A549 treated with CORT108297 at 1 μM for 4 hours (cell line): Measurements from ENCODE around the gene DDX19B. TPM values are rescaled to one million over a fixed set of nuclear protein-coding genes. Genes with fewer than 3 reads are reported as not detected.

Experiments
- total RNA-seq: library from RNA; stranded (reverse); fragments of 200-300 nt; extraction: Qiagen RNA extraction; gene quantifications from 5 replicates; pipeline ENCODE4 v1.2.3, GENCODE V29; 2022

DDX19B gene
- total RNA-seq, result 28.0 to 33.6 TPM (median 29.5 TPM) in 5 replicates

DNA sequence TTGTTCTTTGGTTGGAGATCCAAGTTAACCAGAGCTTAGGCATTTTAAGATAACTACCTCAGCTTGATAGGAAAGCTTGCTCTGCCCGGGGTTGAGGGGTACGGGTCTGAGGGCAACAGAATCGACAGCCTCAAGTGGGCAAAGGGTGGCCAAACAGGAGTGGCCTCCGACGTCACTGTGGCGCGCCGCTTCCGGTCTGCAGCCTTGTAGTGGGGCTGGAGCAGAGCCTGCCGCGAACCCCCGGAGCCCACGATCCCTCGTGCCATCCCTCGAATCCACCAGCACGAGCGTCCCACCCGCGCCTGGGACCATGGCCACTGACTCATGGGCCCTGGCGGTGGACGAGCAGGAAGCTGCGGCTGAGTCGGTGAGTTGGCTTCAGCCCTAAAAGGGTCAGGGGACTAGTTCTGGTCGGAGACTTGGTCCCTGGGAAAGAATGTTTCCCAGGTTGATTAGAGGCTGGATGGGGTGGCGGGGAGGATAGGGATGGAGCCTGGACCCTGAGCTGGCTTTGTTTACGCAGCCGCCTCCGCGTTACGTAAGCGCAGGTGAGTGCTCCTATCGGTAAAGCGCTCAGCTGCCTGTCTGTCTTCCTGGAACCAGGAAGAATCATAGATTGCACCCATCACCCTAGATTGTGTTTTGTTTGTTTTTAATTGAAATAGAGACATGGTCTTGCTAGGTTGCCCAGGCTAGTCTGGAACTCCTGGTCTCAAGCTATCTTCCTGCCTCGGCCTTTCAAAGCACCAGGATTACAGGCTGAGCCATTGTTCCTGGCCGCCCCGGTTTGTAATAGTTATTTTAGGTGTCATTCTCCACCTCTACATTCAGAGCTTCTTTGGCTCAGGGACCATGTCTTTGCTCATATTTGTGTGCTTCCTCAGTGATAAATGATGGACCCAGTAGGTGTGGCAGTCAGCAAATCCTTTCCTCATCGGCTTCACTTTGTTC, at the start of gene DDX19B:
TSS of gene DDX19B (plus strand) at position 199 of the 951 bp plus-strand sequence. CDS start at position 311, 112 bp downstream.

DNA sequence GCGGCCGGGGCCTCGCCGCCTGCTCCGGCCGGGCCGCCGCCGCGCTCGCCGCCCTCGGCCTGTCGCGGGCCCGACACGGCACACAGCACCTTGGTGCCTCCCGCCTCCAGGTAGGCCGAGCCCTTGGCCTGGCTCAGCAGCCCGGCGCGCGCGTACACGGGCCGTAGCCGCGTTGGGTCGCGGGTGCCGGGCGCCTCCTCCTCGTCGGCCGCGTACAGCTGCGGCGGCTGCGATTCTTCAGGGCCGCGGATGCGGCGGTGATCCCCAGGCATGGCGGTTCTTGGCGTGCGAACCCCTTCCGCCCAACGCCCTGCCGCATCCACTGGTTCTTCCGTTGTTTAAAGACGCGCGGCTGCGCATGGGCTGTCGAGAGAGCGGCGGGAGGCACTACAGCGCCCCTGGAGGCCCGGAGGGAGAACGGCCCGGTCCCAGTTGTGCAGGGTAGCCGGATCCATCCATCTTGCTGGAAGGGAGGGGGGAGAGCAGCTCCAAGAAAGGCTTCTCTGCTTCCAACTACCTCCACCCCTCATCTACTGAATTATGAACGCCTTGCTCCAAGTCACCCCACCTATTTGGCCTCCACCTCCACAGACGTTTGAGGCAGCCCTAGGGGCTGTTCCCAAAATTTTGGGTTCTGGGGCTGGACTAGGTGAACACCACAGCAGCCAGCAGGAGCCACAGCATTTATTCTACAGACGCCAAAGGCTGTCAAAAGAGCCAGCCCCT, 47.2 kb upstream of the DDX19B start, which contains the start of gene EXOSC6:
TSS of gene EXOSC6 (minus strand) at position 312 of the 726 bp plus-strand sequence. CDS start at position 272, 40 bp downstream.

GRCh38 chr16:70289229-70290094, 9.5 kb upstream of the DDX19B start, which contains the start of gene AARS1:
TSS of gene AARS1 (minus strand) at chr16:70289506. CDS start at chr16:70282763, 6,743 bp downstream.

Other genes with a start within 250 kb of the DDX19B start
- gene PDPR, start 184.9 kb upstream of the DDX19B start, total RNA-seq, result 13.1 to 16.6 TPM (median 14.8 TPM) in 5 replicates
- gene CLEC18C, start 125.4 kb upstream of the DDX19B start, total RNA-seq, result 0.07 to 0.24 TPM (median 0.16 TPM) in 4 of 5 replicates, not detected in the other
- 12.8 to 16.0 TPM (median 14.9 TPM) in 5 replicates for gene EXOSC6, start 47.2 kb upstream of the DDX19B start, total RNA-seq
- gene AARS1, start 9.7 kb upstream of the DDX19B start, total RNA-seq, result 92.0 to 102 TPM (median 99.2 TPM) in 5 replicates
- 38.1 to 41.1 TPM (median 40.1 TPM) in 5 replicates for gene DDX19A, start 47.7 kb downstream of the DDX19B start, total RNA-seq
- gene ST3GAL2, start 139.9 kb downstream of the DDX19B start, total RNA-seq, result 18.8 to 25.0 TPM (median 24.7 TPM) in 5 replicates
- gene FCSK, start 155.4 kb downstream of the DDX19B start, total RNA-seq, result 4.6 to 6.0 TPM (median 5.5 TPM) in 5 replicates
- gene COG4, start 224.4 kb downstream of the DDX19B start, total RNA-seq, result 28.0 to 32.9 TPM (median 31.7 TPM) in 5 replicates
- 137 to 205 TPM (median 200 TPM) in 5 replicates for gene SF3B3, start 224.6 kb downstream of the DDX19B start, total RNA-seq